ENCODE measurements around the gene ESR2. TPM values are rescaled to one million over a fixed set of nuclear protein-coding genes. Genes with fewer than 3 reads are reported as not detected.
"Not testable (repeated sequence)": the region's sequence is repeated elsewhere in the genome, so short reads cannot be mapped to it uniquely, and the experiment has no call there.

ESR2 gene
- under 1 TPM in 1 of 2 experiments, not detected in 1; 0.16 TPM for total RNA-seq

DNA sequence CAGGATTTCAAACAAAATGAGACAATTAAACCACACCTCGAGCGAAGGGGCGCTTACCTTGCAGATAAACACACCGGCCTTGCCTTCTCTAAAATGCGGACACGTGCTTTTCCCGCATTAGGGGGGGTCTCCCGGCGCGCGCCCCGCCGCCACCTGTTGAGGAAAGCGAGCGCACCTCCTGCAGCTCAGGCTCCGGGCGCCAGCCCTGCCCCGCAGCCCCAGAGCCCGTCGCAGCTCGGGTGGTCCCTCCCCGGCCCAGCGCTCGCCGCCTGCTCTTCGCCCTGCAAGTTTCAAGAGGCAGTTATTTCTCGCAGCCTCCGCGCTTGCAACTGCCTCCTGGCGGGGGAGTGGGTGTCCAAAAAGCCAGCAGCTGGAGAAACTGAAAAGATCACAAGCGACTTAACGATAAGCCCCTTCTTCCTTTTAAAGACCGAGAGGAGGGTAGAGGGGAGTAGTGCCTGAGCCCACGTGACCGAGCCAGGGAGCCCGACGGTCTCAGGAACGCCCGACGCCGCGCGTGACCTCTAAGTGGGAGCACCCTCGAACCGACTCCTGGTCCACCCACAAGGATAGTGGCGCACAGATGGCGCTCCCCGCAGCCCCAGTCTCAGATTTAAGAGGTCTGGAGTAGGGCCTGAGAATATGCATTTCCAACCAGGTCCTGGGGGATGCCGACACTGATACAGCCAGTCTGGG, at the start of gene ESR2:
ESR2 (minus strand) TSS at position 396 of the 696 bp plus-strand sequence. CDS start 11,386 bp downstream, outside the sequence.
- H3K4me3 Mint-ChIP-seq, result peak within 1 kb of the TSS; percentile 64
- peaks cover 29% of the 10 kb centered on the region for H3K27me3 Mint-ChIP-seq (ENCODE audit: low read depth)
- no peaks in the 10 kb centered on the region for H3K36me3 Mint-ChIP-seq (ENCODE audit: low read depth)
- peak; percentile 35 for DNase-seq
- POLR2A ChIA-PET, result no interaction called here
- H3K9me3 Mint-ChIP-seq (ENCODE audit: insufficient read depth), result no peaks in the 10 kb centered on the region
- H3K4me1 Mint-ChIP-seq (ENCODE audit: low read depth), result peaks cover 28% of the 10 kb centered on the region
- ATAC-seq, result peak; percentile 65
- H3K27ac Mint-ChIP-seq, result no peak within 1 kb of the TSS
- CTCF ChIA-PET, result interaction anchor here (0.6 to 3.2 kb wide), 24 partner anchors 10 to 524 kb away, joined by 3 to 39 read pairs (median 5); no protein-coding TSS in a partner anchor

DNA sequence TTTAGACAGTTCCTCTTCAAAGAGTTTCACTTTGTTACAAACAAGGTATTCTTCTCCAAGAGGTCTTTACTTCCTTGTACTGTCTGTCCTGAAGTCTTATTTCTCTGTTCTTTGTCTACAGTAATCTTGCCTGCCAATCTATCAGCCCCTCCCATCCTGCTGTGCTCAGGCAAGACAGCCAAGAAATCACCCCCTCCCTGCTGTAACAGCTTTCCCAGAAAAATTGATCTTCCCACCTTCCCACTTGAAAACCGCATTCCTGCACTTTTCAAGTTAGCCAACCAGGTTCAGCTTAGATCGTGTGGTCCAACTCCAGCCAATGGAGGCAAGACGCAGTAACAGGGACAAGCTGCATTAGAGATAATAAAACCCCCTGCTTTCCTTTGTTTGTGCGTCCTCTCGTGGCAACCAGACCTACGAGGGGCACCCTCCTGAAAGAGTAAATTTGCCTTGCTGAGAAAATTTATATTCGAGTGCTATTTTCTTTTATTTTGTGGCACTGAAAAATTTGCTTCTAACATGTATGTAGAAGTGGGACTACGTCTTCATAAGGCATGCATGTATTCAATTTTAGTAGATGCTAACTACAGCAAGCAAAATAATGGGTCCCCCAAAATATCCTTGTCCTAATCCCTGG, 46.5 kb upstream of the ESR2 start:
- no peak overlapping the region for H3K4me3 Mint-ChIP-seq
- peaks cover 33% of the 10 kb centered on the region for H3K4me1 Mint-ChIP-seq (ENCODE audit: low read depth)
- H3K27me3 Mint-ChIP-seq (ENCODE audit: low read depth), result no peaks in the 10 kb centered on the region
- no peak for ATAC-seq
- ChIA-PET CTCF (interaction anchor here (1.2 to 1.8 kb wide), 2 partner anchors 34 to 89 kb away, joined by 3 to 4 read pairs; no protein-coding TSS in a partner anchor), POLR2A (interaction anchor here (0.6 kb wide), 1 partner anchor 1871 kb away, joined by 4 read pairs; no protein-coding TSS in a partner anchor)
- no peaks in the 10 kb centered on the region for H3K9me3 Mint-ChIP-seq (ENCODE audit: insufficient read depth)
- no peak for DNase-seq
- H3K27ac Mint-ChIP-seq, result no peak overlapping the region
- peaks cover 9% of the 10 kb centered on the region for H3K36me3 Mint-ChIP-seq (ENCODE audit: low read depth)

DNA sequence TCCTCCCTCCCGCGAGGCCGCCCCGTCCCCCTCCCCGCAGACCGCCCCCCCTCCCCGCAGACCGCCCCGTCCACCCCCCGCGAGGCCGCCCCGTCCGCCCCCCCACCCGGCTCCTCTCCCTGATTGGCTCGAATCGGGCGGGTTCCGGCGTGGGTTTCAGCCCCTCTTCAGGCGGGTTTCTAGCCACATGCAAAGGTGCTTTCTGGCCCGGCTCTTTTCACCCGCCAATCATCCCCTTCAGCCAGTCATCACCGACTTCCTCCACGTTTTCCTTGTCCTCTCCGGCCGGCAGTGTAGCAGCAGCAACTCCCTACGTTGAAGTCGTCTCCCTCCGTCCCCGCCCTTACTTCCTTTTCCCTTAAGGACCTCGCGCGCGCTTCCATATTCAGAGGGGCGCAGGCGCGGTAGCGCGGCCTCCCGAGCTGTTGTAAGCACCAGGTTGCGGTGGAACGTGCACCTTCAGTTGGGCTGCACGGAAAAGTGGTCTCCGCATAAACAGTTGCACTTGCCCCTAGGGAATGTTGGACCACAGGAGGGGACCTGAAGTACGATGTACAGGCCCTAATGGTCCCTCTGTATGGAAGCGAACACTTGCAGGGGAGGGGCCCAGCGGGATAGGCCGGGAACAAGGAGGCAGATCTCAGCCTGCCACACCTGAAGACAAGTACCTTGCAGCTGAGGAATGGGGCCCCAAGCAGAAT, 44.6 kb upstream of the ESR2 start:
- POLR2A ChIA-PET, result interaction anchor here (0.7 to 2.2 kb wide), 10 partner anchors 49 to 861 kb away, joined by 3 to 20 read pairs (median 4); partner anchors contain the start of genes MTHFD1 and ZBTB1
- H3K36me3 Mint-ChIP-seq (ENCODE audit: low read depth), result peaks cover 9% of the 10 kb centered on the region
- no peaks in the 10 kb centered on the region for H3K9me3 Mint-ChIP-seq (ENCODE audit: insufficient read depth)
- peaks cover 30% of the 10 kb centered on the region for H3K4me1 Mint-ChIP-seq (ENCODE audit: low read depth)
- H3K27ac Mint-ChIP-seq, result peak overlapping the region; percentile 92
- H3K4me3 Mint-ChIP-seq, result peak overlapping the region; percentile 92
- H3K27me3 Mint-ChIP-seq (ENCODE audit: low read depth), result no peaks in the 10 kb centered on the region
- CTCF ChIA-PET, result interaction anchor here (1.0 to 2.5 kb wide), 5 partner anchors 35 to 172 kb away, joined by 3 to 10 read pairs (median 4); no protein-coding TSS in a partner anchor
- peak; percentile 96 for DNase-seq
- peak; percentile 85 for ATAC-seq

DNA sequence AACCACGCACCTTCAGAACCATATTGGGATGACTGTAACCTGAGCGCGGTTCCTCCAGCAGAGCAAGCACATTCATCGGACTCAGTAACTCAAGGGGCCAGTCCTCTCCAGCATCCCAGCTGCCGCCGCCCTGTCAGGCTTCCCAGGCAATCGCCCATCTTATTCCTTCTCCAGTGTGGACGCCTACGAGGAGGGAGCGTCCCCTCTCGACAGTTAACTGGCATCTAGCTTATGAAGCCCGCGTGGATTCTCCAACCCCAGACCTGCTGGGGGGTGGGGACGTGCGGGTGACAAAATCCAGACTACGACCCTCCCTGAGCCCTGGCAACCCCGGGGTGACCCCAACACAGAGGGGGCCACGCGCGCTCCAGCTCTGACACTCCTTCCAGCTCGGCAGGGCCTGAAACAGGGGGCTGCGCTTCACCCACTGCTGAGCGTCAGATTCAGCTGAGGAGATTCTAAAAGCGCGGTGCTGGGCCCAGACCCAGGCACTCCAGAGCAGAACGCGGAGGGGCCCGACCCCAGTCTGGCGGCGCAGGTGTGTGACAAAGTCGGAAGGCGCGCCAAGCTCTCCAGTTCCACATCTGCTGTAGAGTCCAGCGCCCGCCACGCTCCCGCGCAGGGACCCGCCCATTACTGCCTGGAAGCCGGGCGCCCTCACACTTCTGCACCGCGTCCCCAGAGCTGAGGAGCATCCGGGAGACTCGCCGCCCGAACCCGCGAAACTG, 43.9 kb upstream of the ESR2 start:
- Mint-ChIP-seq H3K27me3 (ENCODE audit: low read depth) (no peaks in the 10 kb centered on the region), H3K9me3 (ENCODE audit: insufficient read depth) (no peaks in the 10 kb centered on the region), H3K36me3 (ENCODE audit: low read depth) (peaks cover 11% of the 10 kb centered on the region), H3K4me1 (ENCODE audit: low read depth) (peaks cover 28% of the 10 kb centered on the region), H3K27ac (peak overlapping the region; percentile 92), H3K4me3 (peak overlapping the region; percentile 92)
- DNase-seq (no peak), ATAC-seq (peak; percentile 86)
- ChIA-PET CTCF (interaction anchor here (1.0 to 2.5 kb wide), 9 partner anchors 35 to 299 kb away, joined by 3 to 10 read pairs (median 4); no protein-coding TSS in a partner anchor), POLR2A (interaction anchor here (0.7 to 2.2 kb wide), 11 partner anchors 50 to 860 kb away, joined by 3 to 20 read pairs (median 4); partner anchors contain the start of genes HSPA2, MTHFD1, PPP2R5E and ZBTB1)

DNA sequence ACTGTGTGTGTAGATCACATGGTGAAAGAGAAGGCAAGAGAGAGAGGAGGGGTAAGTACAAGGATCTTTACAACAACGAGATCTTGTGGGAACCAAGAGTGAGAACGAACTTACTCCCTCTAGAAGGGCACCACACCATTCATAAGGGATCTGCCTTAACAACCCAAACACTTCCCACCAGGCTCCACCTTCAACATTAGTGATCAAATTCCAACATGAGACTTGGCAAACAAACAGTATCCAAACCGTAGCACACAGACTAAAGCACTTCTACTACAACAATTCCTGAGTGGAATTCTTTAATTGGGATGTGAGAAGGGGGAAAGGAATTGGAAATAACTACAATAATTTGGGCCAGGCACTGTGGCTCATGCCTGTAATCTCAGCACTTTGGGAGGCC, 35.0 kb upstream of the ESR2 start:
- ATAC-seq (no peak), DNase-seq (no peak)
- peaks cover 9% of the 10 kb centered on the region for H3K27me3 Mint-ChIP-seq (ENCODE audit: low read depth)
- CTCF ChIA-PET, result interaction anchor here (1.1 kb wide), 1 partner anchor 25 kb away, joined by 5 read pairs; no protein-coding TSS in a partner anchor
- H3K9me3 Mint-ChIP-seq (ENCODE audit: insufficient read depth), result no peaks in the 10 kb centered on the region
- no peak overlapping the region for H3K27ac Mint-ChIP-seq
- no peak overlapping the region for H3K4me3 Mint-ChIP-seq
- POLR2A ChIA-PET, result no interaction called here
- peaks cover 4% of the 10 kb centered on the region for H3K36me3 Mint-ChIP-seq (ENCODE audit: low read depth)
- H3K4me1 Mint-ChIP-seq (ENCODE audit: low read depth), result no peaks in the 10 kb centered on the region

DNA sequence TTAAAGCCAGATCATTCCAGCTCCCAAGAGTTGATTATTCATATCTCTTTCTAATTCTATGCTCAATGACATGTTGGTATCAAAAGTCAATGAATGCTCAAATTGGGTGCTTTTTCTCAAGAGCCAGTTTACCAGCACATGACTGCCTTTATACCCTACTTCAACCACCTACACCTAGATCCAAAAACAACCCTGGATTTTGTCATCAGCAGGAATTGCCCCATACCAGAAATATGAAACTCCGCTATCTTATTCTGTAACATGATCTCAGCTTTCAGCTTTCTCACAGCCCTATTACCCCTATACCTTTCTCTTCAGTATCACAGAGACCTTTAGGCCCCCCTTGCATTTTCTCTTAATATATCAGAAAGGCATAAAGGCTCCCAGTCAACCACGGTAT, 32.3 kb upstream of the ESR2 start:
- peaks cover 11% of the 10 kb centered on the region for H3K27me3 Mint-ChIP-seq (ENCODE audit: low read depth)
- ChIA-PET CTCF (no interaction called here), POLR2A (no interaction called here)
- H3K9me3 Mint-ChIP-seq (ENCODE audit: insufficient read depth), result no peaks in the 10 kb centered on the region
- no peaks in the 10 kb centered on the region for H3K4me1 Mint-ChIP-seq (ENCODE audit: low read depth)
- peaks cover 1% of the 10 kb centered on the region for H3K36me3 Mint-ChIP-seq (ENCODE audit: low read depth)
- H3K27ac Mint-ChIP-seq, result no peak overlapping the region
- H3K4me3 Mint-ChIP-seq, result no peak overlapping the region
- DNase-seq (no peak), ATAC-seq (no peak)

DNA sequence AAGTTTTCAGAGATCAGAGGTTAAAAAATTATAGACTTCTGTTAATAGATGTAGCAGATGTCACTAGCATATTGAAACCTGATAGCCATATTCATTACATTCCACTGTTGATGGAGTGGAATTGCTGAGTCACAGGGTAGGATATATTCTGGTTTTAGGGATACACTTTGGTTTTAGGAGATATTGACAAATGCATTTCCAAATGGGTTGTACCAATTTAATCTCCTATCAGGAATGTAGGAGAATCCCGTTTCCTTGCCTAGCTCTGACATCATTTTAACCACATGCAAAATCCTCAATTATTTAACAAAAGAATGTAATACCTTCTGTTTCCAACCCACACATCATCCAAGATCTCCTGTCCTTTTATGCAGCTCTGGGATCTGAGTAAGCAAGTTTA, 30.7 kb upstream of the ESR2 start:
- peaks cover 1% of the 10 kb centered on the region for H3K36me3 Mint-ChIP-seq (ENCODE audit: low read depth)
- DNase-seq, result no peak
- H3K4me1 Mint-ChIP-seq (ENCODE audit: low read depth), result no peaks in the 10 kb centered on the region
- peaks cover 19% of the 10 kb centered on the region for H3K27me3 Mint-ChIP-seq (ENCODE audit: low read depth)
- no peak overlapping the region for H3K27ac Mint-ChIP-seq
- H3K9me3 Mint-ChIP-seq (ENCODE audit: insufficient read depth), result no peaks in the 10 kb centered on the region
- no peak for ATAC-seq
- H3K4me3 Mint-ChIP-seq, result no peak overlapping the region
- ChIA-PET CTCF (no interaction called here), POLR2A (no interaction called here)

DNA sequence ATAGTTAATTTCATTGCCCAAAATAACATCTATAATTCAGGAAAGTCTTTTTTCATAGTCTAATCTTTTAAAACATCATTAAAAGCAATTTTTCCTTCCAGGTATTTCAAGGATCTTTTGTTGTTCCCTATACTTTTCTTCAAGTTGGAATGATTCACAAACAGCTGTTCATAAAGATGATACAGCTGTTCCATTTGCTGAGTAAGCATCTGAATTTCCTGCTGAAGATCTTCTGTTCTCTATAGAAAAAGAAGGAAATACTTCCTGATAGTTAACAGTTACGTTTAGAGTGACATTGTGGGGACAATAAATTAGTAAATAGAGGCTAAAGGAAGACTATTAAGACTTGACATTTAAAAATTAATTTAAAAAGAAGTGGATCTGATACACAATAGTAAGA, 30.3 kb upstream of the ESR2 start:
- POLR2A ChIA-PET, result no interaction called here
- Mint-ChIP-seq H3K36me3 (ENCODE audit: low read depth) (peaks cover 1% of the 10 kb centered on the region), H3K27me3 (ENCODE audit: low read depth) (peaks cover 19% of the 10 kb centered on the region), H3K4me1 (ENCODE audit: low read depth) (no peaks in the 10 kb centered on the region), H3K27ac (no peak overlapping the region), H3K4me3 (no peak overlapping the region), H3K9me3 (ENCODE audit: insufficient read depth) (no peaks in the 10 kb centered on the region)
- DNase-seq (no peak), ATAC-seq (no peak)
- CTCF ChIA-PET, result interaction anchor here (3.4 kb wide), 1 partner anchor 21 kb away, joined by 20 read pairs; no protein-coding TSS in a partner anchor

DNA sequence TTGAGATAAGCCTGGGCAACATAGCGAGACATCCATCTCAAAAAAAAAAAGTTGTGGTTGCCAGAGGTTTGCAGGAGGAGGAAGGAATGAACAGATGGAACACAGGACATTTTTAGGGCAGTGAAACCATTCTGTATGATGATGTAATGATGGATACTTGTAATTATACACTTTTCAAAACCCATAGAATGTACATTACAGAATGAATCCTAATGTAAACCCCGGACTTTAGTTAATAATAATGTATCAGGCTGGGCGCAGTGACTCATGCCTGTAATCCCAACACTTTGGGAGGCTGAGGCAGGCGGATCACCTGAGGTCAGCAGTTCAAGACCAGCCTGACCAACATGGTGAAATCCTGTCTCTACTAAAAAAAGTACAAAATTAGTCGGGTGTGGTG, 26.2 kb upstream of the ESR2 start:
- DNase-seq; H3K36me3 Mint-ChIP-seq (ENCODE audit: low read depth); H3K4me1 Mint-ChIP-seq (ENCODE audit: low read depth); H3K27ac Mint-ChIP-seq; ATAC-seq; H3K4me3 Mint-ChIP-seq; POLR2A ChIA-PET; H3K9me3 Mint-ChIP-seq (ENCODE audit: insufficient read depth): not testable (repeated sequence)
- CTCF ChIA-PET, result interaction anchor here (1.3 kb wide), 1 partner anchor 16 kb away, joined by 3 read pairs; no protein-coding TSS in a partner anchor
- peaks cover 20% of the 10 kb centered on the region for H3K27me3 Mint-ChIP-seq (ENCODE audit: low read depth)

DNA sequence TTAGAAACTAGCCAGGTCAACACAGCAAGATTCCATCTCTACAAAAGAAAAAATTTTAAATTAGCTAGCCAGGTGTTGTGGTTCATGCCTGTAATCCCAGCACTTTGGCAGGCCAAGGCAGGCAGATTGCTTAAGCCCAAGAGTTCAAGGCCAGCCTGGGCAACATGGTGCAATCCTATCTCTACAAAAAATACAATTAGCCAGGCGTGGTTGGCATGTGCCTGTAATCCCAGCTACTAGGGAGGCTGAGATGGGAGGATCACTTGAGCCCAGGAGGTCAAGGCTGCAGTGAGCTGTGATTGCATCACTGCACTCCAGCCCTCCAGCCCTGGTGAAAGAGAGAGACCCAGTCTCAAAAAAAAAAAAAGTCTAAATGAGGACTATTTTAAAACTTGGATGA, 24.5 kb upstream of the ESR2 start:
- ATAC-seq; H3K4me1 Mint-ChIP-seq (ENCODE audit: low read depth); H3K9me3 Mint-ChIP-seq (ENCODE audit: insufficient read depth); H3K36me3 Mint-ChIP-seq (ENCODE audit: low read depth); POLR2A ChIA-PET; H3K27ac Mint-ChIP-seq; DNase-seq; CTCF ChIA-PET; H3K4me3 Mint-ChIP-seq: not testable (repeated sequence)
- peaks cover 14% of the 10 kb centered on the region for H3K27me3 Mint-ChIP-seq (ENCODE audit: low read depth)

DNA sequence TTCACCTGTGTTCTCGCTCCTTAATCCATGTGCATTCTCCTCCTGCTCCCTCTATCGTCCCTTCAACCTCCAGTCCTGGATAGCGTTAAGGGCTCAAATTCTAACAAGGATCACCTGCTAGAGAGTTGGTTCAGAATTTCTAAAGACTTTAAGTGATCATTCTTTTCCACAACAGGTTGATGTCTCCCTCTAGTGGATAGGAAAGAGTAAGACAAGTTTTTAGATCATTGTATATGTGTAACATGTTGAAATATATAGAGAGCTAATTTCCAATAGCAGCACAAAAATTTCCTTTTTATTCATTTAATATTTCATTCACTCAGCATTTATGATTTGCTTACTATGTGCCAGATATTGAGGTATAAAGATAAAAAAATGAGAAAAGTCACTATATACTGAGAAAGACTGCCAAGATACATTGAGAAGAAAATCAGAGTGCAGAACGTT, 9.3 kb upstream of the ESR2 start:
- ATAC-seq, result peak; percentile 81
- peaks cover 1% of the 10 kb centered on the region for H3K4me1 Mint-ChIP-seq (ENCODE audit: low read depth)
- no peak overlapping the region for H3K27ac Mint-ChIP-seq

More for the DNA sequence above, 9.3 kb upstream of the ESR2 start:
- Mint-ChIP-seq H3K4me3 (no peak overlapping the region), H3K27me3 (ENCODE audit: low read depth) (peaks cover 9% of the 10 kb centered on the region), H3K36me3 (ENCODE audit: low read depth) (no peaks in the 10 kb centered on the region), H3K9me3 (ENCODE audit: insufficient read depth) (no peaks in the 10 kb centered on the region)
- no peak for DNase-seq
- ChIA-PET CTCF (interaction anchor here (0.5 to 4.3 kb wide), 63 partner anchors 9 to 915 kb away, joined by 3 to 39 read pairs (median 4); partner anchors contain the start of gene ESR2), POLR2A (interaction anchor here (0.8 kb wide), 1 partner anchor 84 kb away, joined by 3 read pairs; no protein-coding TSS in a partner anchor)

Measured in activated CD8-positive, alpha-beta T cell treated with anti-CD3 and anti-CD28 coated beads, Interleukin-2, amount 10 ng/mL, durations not matched to agents 7 days and 5 days (primary cell).